ENCODE data around the gene TRABD2B. TPM values are rescaled to one million over a fixed set of nuclear protein-coding genes. Genes with fewer than 3 reads are reported as not detected.

Gene TRABD2B
- total RNA-seq, 1 experiment from 2014 or later: not detected

- TF ChIP-seq, protein P1, sequence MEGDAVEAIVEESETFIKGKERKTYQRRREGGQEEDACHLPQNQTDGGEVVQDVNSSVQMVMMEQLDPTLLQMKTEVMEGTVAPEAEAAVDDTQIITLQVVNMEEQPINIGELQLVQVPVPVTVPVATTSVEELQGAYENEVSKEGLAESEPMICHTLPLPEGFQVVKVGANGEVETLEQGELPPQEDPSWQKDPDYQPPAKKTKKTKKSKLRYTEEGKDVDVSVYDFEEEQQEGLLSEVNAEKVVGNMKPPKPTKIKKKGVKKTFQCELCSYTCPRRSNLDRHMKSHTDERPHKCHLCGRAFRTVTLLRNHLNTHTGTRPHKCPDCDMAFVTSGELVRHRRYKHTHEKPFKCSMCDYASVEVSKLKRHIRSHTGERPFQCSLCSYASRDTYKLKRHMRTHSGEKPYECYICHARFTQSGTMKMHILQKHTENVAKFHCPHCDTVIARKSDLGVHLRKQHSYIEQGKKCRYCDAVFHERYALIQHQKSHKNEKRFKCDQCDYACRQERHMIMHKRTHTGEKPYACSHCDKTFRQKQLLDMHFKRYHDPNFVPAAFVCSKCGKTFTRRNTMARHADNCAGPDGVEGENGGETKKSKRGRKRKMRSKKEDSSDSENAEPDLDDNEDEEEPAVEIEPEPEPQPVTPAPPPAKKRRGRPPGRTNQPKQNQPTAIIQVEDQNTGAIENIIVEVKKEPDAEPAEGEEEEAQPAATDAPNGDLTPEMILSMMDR (conservative IDR thresholded peaks at IDR 0.05; ENCODE audit: low read depth, low read length): no peak
- TF ChIP-seq EZH2 (IDR thresholded peaks at IDR 0.05; ENCODE audit: borderline replicate concordance, low read depth, low read length, poor library complexity, severe bottlenecking): peak; percentile 75
- H3K9me3 ChIP-seq (ENCODE audit: low read depth, low read length, poor library complexity, severe bottlenecking): no peaks in the 10 kb centered on the region
- POLR2A ChIA-PET (ENCODE audit: low non-redundant PET): no interaction called here
- peaks cover 74% of the 10 kb centered on the region for H3K27me3 ChIP-seq (replicated peaks; ENCODE audit: insufficient read depth, low read depth, low read length, poor library complexity)
- no peak overlapping the region for H3K4me3 ChIP-seq (ENCODE audit: low read depth, low read length, poor library complexity, severe bottlenecking)
- no peaks in the 10 kb centered on the region for H3K36me3 ChIP-seq (ENCODE audit: insufficient read depth, low read length, poor library complexity, severe bottlenecking)
- DNase-seq (ENCODE audit: low spot score): no peak
- intact Hi-C loops (cut with micrococcal nuclease; ENCODE audit: unreplicated experiment): no loop called here
- CTCF ChIA-PET: no interaction called here
- no TSS peak for BruUV-seq (replicated peaks)
- no peak overlapping the region for H3K27ac ChIP-seq (ENCODE audit: low read depth, low read length, poor library complexity, severe bottlenecking)
- peaks cover 28% of the 10 kb centered on the region for H3K4me1 ChIP-seq (ENCODE audit: insufficient read depth, low read length, poor library complexity, severe bottlenecking)
Measured at GRCh38 chr1:47996060-47996405, 1.2 kb downstream of the TRABD2B start.

GRCh38 chr1:47995306-47996050, 1.7 kb downstream of the TRABD2B start:
- TF ChIP-seq, protein P1 (conservative IDR thresholded peaks at IDR 0.05; ENCODE audit: low read depth, low read length): no peak
- no peak for TF ChIP-seq EZH2 (IDR thresholded peaks at IDR 0.05; ENCODE audit: borderline replicate concordance, low read depth, low read length, poor library complexity, severe bottlenecking)
- peaks cover 28% of the 10 kb centered on the region for H3K4me1 ChIP-seq (ENCODE audit: insufficient read depth, low read length, poor library complexity, severe bottlenecking)
- H3K4me3 ChIP-seq (ENCODE audit: low read depth, low read length, poor library complexity, severe bottlenecking): no peak overlapping the region
- peaks cover 70% of the 10 kb centered on the region for H3K27me3 ChIP-seq (replicated peaks; ENCODE audit: insufficient read depth, low read depth, low read length, poor library complexity)
- ChIA-PET POLR2A (ENCODE audit: low non-redundant PET) (no interaction called here), CTCF (no interaction called here)
- no peak for DNase-seq (ENCODE audit: low spot score)
- no TSS peak for BruUV-seq (replicated peaks)
- no peaks in the 10 kb centered on the region for H3K36me3 ChIP-seq (ENCODE audit: insufficient read depth, low read length, poor library complexity, severe bottlenecking)
- intact Hi-C loops (cut with micrococcal nuclease; ENCODE audit: unreplicated experiment): no loop called here
- no peaks in the 10 kb centered on the region for H3K9me3 ChIP-seq (ENCODE audit: low read depth, low read length, poor library complexity, severe bottlenecking)
- H3K27ac ChIP-seq (ENCODE audit: low read depth, low read length, poor library complexity, severe bottlenecking): no peak overlapping the region

DNA sequence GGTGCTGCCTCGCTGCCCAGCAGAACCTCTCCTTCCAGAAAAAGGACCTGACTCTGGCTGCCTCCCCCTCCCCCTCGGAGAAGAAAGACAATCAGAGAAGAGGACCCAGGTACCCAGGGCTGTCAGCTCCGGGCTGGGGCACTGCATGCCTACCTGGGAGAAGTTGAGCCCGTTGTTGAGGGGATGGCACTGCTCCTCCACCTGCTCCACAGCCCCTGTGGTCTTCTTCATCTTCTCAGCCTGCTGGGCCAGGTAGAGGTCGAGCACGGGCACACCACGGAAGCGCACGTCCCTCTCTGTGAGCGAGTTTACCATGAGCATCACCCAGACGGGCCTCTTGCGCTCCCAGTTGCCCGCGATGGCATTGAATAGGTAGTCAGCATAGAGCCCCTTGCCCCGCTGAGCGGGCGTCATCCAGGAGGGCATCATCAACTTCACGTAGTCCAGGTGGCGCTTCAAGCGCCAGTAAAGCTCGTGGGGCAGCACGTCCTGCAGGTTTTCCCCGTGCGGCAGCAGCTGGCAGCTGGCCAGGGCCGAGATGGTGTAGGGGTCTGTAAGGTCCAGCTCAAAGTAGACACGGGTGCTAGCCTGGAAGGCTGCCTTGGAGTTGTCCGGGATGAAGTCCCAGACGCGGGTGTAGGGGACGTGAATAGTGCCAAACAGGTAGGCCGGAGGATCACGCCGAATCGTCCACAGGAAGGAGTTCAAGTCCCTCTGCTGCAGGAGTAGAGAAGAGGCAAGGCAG, 3.1 kb downstream of the TRABD2B start:
- peaks cover 70% of the 10 kb centered on the region for H3K27me3 ChIP-seq (replicated peaks; ENCODE audit: insufficient read depth, low read depth, low read length, poor library complexity)
- H3K27ac ChIP-seq (ENCODE audit: low read depth, low read length, poor library complexity, severe bottlenecking): no peak overlapping the region
- intact Hi-C loops (cut with micrococcal nuclease; ENCODE audit: unreplicated experiment): no loop called here
- no peaks in the 10 kb centered on the region for H3K36me3 ChIP-seq (ENCODE audit: insufficient read depth, low read length, poor library complexity, severe bottlenecking)
- ChIA-PET POLR2A (ENCODE audit: low non-redundant PET) (no interaction called here), CTCF (no interaction called here)
- no peak for TF ChIP-seq EZH2 (IDR thresholded peaks at IDR 0.05; ENCODE audit: borderline replicate concordance, low read depth, low read length, poor library complexity, severe bottlenecking)
- TF ChIP-seq, protein P1 (conservative IDR thresholded peaks at IDR 0.05; ENCODE audit: low read depth, low read length): no peak
- H3K4me3 ChIP-seq (ENCODE audit: low read depth, low read length, poor library complexity, severe bottlenecking): no peak overlapping the region
- no TSS peak for BruUV-seq (replicated peaks)
- no peaks in the 10 kb centered on the region for H3K9me3 ChIP-seq (ENCODE audit: low read depth, low read length, poor library complexity, severe bottlenecking)
- H3K4me1 ChIP-seq (ENCODE audit: insufficient read depth, low read length, poor library complexity, severe bottlenecking): peaks cover 28% of the 10 kb centered on the region
- DNase-seq (ENCODE audit: low spot score): no peak

Data from A673 (cell line).